ENCODE measurements around the gene L1CAM. TPM values are rescaled to one million over a fixed set of nuclear protein-coding genes. Genes with fewer than 3 reads are reported as not detected.
A peak's percentile ranks its signal among the peaks of the same experiment; 100 is the strongest.

L1CAM gene
- total RNA-seq, 5 donors from 2014 or later (not counting 1 experiment from before 2014, with no cell fraction given): 1.4 to 6.0 (median 4.0) TPM

- no peaks in the 10 kb centered on the region for H3K9me3 ChIP-seq
- POLR2A ChIA-PET: no interaction called here
- Mint-ChIP-seq H3K9me3 (no peaks in the 10 kb centered on the region), H3K4me3 (no peak overlapping the region), H3K27ac (no peak overlapping the region), H3K27me3 (peaks cover 33 to 35% of the 10 kb centered on the region in 2 donors), H3K4me1 (peaks cover 18 to 25% (median 18%) of the 10 kb centered on the region in 3 donors), H3K36me3 (no peaks in the 10 kb centered on the region)
- no peaks in the 10 kb centered on the region for H3K36me3 ChIP-seq (ENCODE audit: control insufficient read depth in 2 of 2, extremely low read depth in 1 of 2, insufficient read depth in 1 of 2, low read length in 1 of 2)
- no peak overlapping the region for H3K4me3 ChIP-seq (ENCODE audit: control insufficient read depth in 1 of 2, extremely low read depth in 1 of 2, low read length in 1 of 2)
- peaks cover 2 to 42% of the 10 kb centered on the region in 2 experiments for H3K4me1 ChIP-seq (ENCODE audit: control insufficient read depth in 1 of 2, extremely low read depth in 1 of 2, insufficient read depth in 2 of 2, low read length in 2 of 2)
- WGBS (ENCODE audit: insufficient coverage): no CpG with 5 or more reads among the region's 7 CpGs
- peaks cover 0 to 92% of the 10 kb centered on the region in 2 experiments for H3K27me3 ChIP-seq (replicated peaks in 1 of 2; ENCODE audit: control insufficient read depth in 2 of 2, extremely low read depth in 1 of 2, insufficient read depth in 2 of 2, low read length in 1 of 2)
- CTCF ChIA-PET: no interaction called here
- no peak for ATAC-seq (replicated peaks in 1 of 4)
- no peak overlapping the region for H3K27ac ChIP-seq (ENCODE audit: low read length)
- DNase-seq: no peak
Observed at GRCh38 chrX:153882557-153882956, 3.4 kb downstream of the L1CAM start.

- ChIA-PET CTCF (no interaction called here), POLR2A (no interaction called here)
- Mint-ChIP-seq H3K36me3 (no peaks in the 10 kb centered on the region), H3K4me1 (peaks cover 18 to 24% (median 20%) of the 10 kb centered on the region in 3 donors), H3K9me3 (no peaks in the 10 kb centered on the region), H3K27me3 (peaks cover 32 to 34% of the 10 kb centered on the region in 2 donors), H3K27ac (no peak overlapping the region), H3K4me3 (peak overlapping the region in 1 of 3 donors; percentile 37)
- Histone ChIP-seq H3K27me3 (replicated peaks in 1 of 2; ENCODE audit: control insufficient read depth in 2 of 2, extremely low read depth in 1 of 2, insufficient read depth in 2 of 2, low read length in 1 of 2) (peaks cover 0 to 89% of the 10 kb centered on the region in 2 experiments), H3K4me1 (ENCODE audit: control insufficient read depth in 1 of 2, extremely low read depth in 1 of 2, insufficient read depth in 2 of 2, low read length in 2 of 2) (peaks cover 2 to 43% of the 10 kb centered on the region in 2 experiments), H3K4me3 (ENCODE audit: control insufficient read depth in 1 of 2, extremely low read depth in 1 of 2, low read length in 1 of 2) (no peak overlapping the region), H3K9me3 (no peaks in the 10 kb centered on the region), H3K36me3 (ENCODE audit: control insufficient read depth in 2 of 2, extremely low read depth in 1 of 2, insufficient read depth in 1 of 2, low read length in 1 of 2) (no peaks in the 10 kb centered on the region), H3K27ac (ENCODE audit: low read length) (no peak overlapping the region)
- WGBS (ENCODE audit: insufficient coverage): no CpG with 5 or more reads among the region's 8 CpGs
- ATAC-seq (replicated peaks in 1 of 4) (no peak), DNase-seq (no peak)
Observed at GRCh38 chrX:153882086-153882498, 3.9 kb downstream of the L1CAM start.

- ChIA-PET CTCF (no interaction called here), POLR2A (no interaction called here)
- ATAC-seq (replicated peaks in 1 of 4): no peak
- Histone ChIP-seq H3K27ac (ENCODE audit: low read length) (no peak overlapping the region), H3K4me3 (ENCODE audit: control insufficient read depth in 1 of 2, extremely low read depth in 1 of 2, low read length in 1 of 2) (no peak overlapping the region), H3K9me3 (no peaks in the 10 kb centered on the region), H3K27me3 (replicated peaks in 1 of 2; ENCODE audit: control insufficient read depth in 2 of 2, extremely low read depth in 1 of 2, insufficient read depth in 2 of 2, low read length in 1 of 2) (peaks cover 0 to 83% of the 10 kb centered on the region in 2 experiments), H3K4me1 (ENCODE audit: control insufficient read depth in 1 of 2, extremely low read depth in 1 of 2, insufficient read depth in 2 of 2, low read length in 2 of 2) (peaks cover 2 to 35% of the 10 kb centered on the region in 2 experiments), H3K36me3 (ENCODE audit: control insufficient read depth in 2 of 2, extremely low read depth in 1 of 2, insufficient read depth in 1 of 2, low read length in 1 of 2) (no peaks in the 10 kb centered on the region)
- H3K27me3 Mint-ChIP-seq: peaks cover 34 to 36% of the 10 kb centered on the region in 2 donors
- H3K4me1 Mint-ChIP-seq: peaks cover 20 to 25% (median 20%) of the 10 kb centered on the region in 3 donors
- no peak for DNase-seq
- WGBS (ENCODE audit: insufficient coverage): 60% methylated on average over 1 of the region's 7 CpGs
- no peaks in the 10 kb centered on the region for H3K9me3 Mint-ChIP-seq
- no peak overlapping the region for H3K27ac Mint-ChIP-seq
- no peaks in the 10 kb centered on the region for H3K36me3 Mint-ChIP-seq
- no peak overlapping the region for H3K4me3 Mint-ChIP-seq
Observed at GRCh38 chrX:153881281-153881680, 4.7 kb downstream of the L1CAM start.

DNA sequence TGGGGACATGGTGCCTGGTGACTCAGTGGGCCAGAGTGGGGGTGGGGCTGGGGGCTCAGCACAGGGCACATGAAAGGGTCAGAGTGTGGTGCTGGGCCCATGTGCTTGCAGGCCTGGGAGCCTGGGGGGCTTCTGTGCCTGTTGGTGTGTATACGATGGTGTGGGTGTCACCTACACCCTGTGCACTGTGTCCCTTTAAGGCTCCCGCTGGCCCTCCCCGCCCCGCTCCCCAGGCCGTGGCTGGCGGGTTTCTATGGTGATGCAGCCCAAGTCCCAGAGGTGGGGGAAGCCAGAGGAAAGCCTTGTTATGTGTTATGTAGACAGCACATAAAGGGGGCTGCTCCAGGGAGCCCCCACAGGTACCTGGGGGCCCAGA is 5.5 kb downstream of the L1CAM start:
- H3K4me1 ChIP-seq (ENCODE audit: control insufficient read depth in 1 of 2, extremely low read depth in 1 of 2, insufficient read depth in 2 of 2, low read length in 2 of 2): peaks cover 2 to 30% of the 10 kb centered on the region in 2 experiments
- Mint-ChIP-seq H3K4me3 (no peak overlapping the region), H3K36me3 (no peaks in the 10 kb centered on the region), H3K27me3 (peaks cover 37 to 39% of the 10 kb centered on the region in 2 donors), H3K9me3 (no peaks in the 10 kb centered on the region), H3K4me1 (peaks cover 20 to 28% (median 22%) of the 10 kb centered on the region in 3 donors), H3K27ac (no peak overlapping the region)
- H3K27me3 ChIP-seq (replicated peaks in 1 of 2; ENCODE audit: control insufficient read depth in 2 of 2, extremely low read depth in 1 of 2, insufficient read depth in 2 of 2, low read length in 1 of 2): peaks cover 0 to 85% of the 10 kb centered on the region in 2 experiments
- CTCF ChIA-PET: no interaction called here
- H3K36me3 ChIP-seq (ENCODE audit: control insufficient read depth in 2 of 2, extremely low read depth in 1 of 2, insufficient read depth in 1 of 2, low read length in 1 of 2): no peaks in the 10 kb centered on the region
- no peaks in the 10 kb centered on the region for H3K9me3 ChIP-seq
- DNase-seq: no peak
- H3K4me3 ChIP-seq (ENCODE audit: control insufficient read depth in 1 of 2, extremely low read depth in 1 of 2, low read length in 1 of 2): no peak overlapping the region
- POLR2A ChIA-PET: no interaction called here
- H3K27ac ChIP-seq (ENCODE audit: low read length): no peak overlapping the region
- 68% methylated on average over 5 of the region's 6 CpGs for WGBS (ENCODE audit: insufficient coverage)
- ATAC-seq (replicated peaks in 1 of 4): no peak

DNA sequence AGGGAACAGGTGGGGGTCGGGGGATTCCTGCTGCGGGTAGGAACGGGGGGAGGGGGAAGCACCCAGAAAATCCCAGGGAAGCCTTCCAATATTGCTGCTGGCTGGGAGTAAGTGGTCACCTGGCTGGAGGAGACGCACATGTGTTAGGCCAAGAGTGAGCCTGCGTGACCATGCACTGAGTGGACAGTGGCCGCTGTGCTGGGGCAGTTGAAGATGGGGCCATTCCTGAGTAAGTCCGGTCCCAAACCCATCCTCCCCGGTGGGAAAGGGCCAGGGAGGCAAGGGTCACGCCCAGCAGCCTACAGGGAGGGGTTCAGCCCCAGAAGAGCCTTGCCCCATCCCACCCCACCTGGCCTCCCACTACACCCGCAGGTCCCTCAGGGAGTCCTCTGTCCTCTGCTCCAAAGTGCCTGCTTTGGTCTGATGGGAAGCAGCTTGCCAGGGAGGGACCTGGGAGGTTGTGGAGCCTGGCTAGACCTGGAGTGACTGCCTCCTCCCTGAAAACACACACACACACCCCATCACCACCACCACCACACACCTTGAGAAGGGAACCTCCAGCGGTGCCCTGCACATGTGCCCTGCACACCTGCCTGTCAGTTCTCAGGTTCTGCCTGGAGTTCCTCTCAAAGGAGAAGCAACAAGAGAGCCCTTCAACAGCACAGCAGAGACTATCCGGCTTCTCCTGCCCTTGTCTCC is 6.1 kb downstream of the L1CAM start:
- WGBS (ENCODE audit: insufficient coverage): 43% methylated on average over 2 of the region's 12 CpGs
- no peaks in the 10 kb centered on the region for H3K9me3 Mint-ChIP-seq
- no peak overlapping the region for H3K4me3 ChIP-seq (ENCODE audit: control insufficient read depth in 1 of 2, extremely low read depth in 1 of 2, low read length in 1 of 2)
- no peak overlapping the region for H3K27ac Mint-ChIP-seq
- ChIA-PET POLR2A (no interaction called here), CTCF (no interaction called here)
- peaks cover 0 to 80% of the 10 kb centered on the region in 2 experiments for H3K27me3 ChIP-seq (replicated peaks in 1 of 2; ENCODE audit: control insufficient read depth in 2 of 2, extremely low read depth in 1 of 2, insufficient read depth in 2 of 2, low read length in 1 of 2)
- no peak overlapping the region for H3K27ac ChIP-seq (ENCODE audit: low read length)
- no peaks in the 10 kb centered on the region for H3K36me3 Mint-ChIP-seq
- ATAC-seq (replicated peaks in 1 of 4): no peak
- peaks cover 20 to 25% (median 20%) of the 10 kb centered on the region in 3 donors for H3K4me1 Mint-ChIP-seq
- peaks cover 2 to 25% of the 10 kb centered on the region in 2 experiments for H3K4me1 ChIP-seq (ENCODE audit: control insufficient read depth in 1 of 2, extremely low read depth in 1 of 2, insufficient read depth in 2 of 2, low read length in 2 of 2)
- H3K9me3 ChIP-seq: no peaks in the 10 kb centered on the region
- no peak for DNase-seq
- H3K27me3 Mint-ChIP-seq: peaks cover 36 to 37% of the 10 kb centered on the region in 2 donors
- H3K4me3 Mint-ChIP-seq: peak overlapping the region in 1 of 3 donors; percentile 33
- no peaks in the 10 kb centered on the region for H3K36me3 ChIP-seq (ENCODE audit: control insufficient read depth in 2 of 2, extremely low read depth in 1 of 2, insufficient read depth in 1 of 2, low read length in 1 of 2)

DNA sequence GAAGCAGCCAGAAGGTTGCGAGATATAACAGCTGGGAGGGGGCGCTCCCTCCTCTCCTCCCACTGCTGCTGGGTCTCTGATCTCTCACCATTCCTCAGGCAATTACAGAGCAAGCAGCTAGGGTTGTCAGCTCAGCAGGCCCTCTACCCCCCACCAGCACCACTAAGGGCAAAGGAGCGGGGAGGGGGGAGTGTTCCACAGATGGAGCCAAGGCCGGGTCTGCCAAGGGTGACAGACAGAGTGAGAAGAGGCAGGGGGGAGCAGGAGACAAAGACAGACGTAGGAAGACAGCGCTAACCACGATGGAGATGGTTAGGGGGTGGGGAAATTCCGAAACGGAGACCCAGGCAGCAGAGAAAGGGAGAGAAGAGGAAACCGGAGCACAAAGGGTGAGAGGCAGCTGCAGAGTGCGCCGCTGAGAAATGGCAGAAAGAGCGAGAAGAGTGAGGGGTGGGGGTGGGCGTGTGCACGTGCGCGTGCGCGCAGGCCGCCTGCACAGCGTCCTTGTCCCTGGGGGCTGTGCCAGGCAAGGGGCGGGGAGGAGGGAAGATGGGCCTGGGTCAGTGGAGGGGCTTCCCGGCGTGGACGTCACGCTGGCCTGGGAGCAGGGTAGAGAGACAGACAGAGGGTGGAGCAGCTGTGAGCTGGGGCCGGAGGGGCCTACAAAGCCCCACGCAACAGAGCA is 6.9 kb downstream of the L1CAM start:
- no peaks in the 10 kb centered on the region for H3K36me3 Mint-ChIP-seq
- Histone ChIP-seq H3K36me3 (ENCODE audit: control insufficient read depth in 2 of 2, extremely low read depth in 1 of 2, insufficient read depth in 1 of 2, low read length in 1 of 2) (no peaks in the 10 kb centered on the region), H3K27ac (ENCODE audit: low read length) (no peak overlapping the region), H3K27me3 (replicated peaks in 1 of 2; ENCODE audit: control insufficient read depth in 2 of 2, extremely low read depth in 1 of 2, insufficient read depth in 2 of 2, low read length in 1 of 2) (peaks cover 0 to 72% of the 10 kb centered on the region in 2 experiments), H3K4me1 (ENCODE audit: control insufficient read depth in 1 of 2, extremely low read depth in 1 of 2, insufficient read depth in 2 of 2, low read length in 2 of 2) (peaks cover 2 to 21% of the 10 kb centered on the region in 2 experiments), H3K9me3 (no peaks in the 10 kb centered on the region), H3K4me3 (ENCODE audit: control insufficient read depth in 1 of 2, extremely low read depth in 1 of 2, low read length in 1 of 2) (no peak overlapping the region)
- CTCF ChIA-PET: interaction anchor here in 1 of 2 donors (0.7 kb wide), 1 partner anchor 123 kb away, joined by 3 read pairs; no protein-coding TSS in a partner anchor
- peaks cover 29 to 39% of the 10 kb centered on the region in 2 donors for H3K27me3 Mint-ChIP-seq
- ATAC-seq (replicated peaks in 1 of 4): peak in 1 of 4 experiments; percentile 72
- POLR2A ChIA-PET: no interaction called here
- H3K4me3 Mint-ChIP-seq: peak overlapping the region in 1 of 3 donors; percentile 33
- H3K4me1 Mint-ChIP-seq: peaks cover 19 to 24% (median 20%) of the 10 kb centered on the region in 3 donors
- H3K9me3 Mint-ChIP-seq: no peaks in the 10 kb centered on the region
- DNase-seq: peak in 1 of 35 experiments; percentile 47
- H3K27ac Mint-ChIP-seq: no peak overlapping the region
- 14% methylated on average over 11 of the region's 28 CpGs for WGBS (ENCODE audit: insufficient coverage)

Data from T-cell (primary cell).